ENCODE data around the gene AK2. TPM values are rescaled to one million over a fixed set of nuclear protein-coding genes. Genes with fewer than 3 reads are reported as not detected.

AK2 gene
- total and polyA plus RNA-seq, 2 donors (not counting 1 experiment from before 2014, with no cell fraction given): 66.8 to 109 TPM

DNA sequence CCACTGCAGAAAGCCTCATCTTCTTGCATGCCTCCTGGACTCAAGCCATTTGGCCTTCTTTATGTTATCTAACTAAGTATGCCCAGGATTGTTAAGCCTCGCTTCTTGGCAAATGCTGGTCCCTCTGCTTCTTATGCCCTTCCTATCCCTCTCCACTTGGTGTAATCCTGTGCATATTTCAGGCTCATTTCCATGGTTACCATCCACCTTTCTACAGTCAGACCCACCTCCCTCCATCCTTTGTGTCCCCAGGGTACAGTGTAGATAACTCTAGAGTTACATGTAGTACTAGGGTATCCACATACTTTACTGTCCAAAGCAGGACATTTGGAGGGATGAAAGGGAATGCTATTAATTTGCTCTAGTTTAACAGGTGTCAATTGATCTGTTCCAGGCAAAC, 65.5 kb downstream of the AK2 start:
- H3K4me3 Mint-ChIP-seq: no peak overlapping the region
- H3K9me3 Mint-ChIP-seq (ENCODE audit: insufficient read depth): no peaks in the 10 kb centered on the region
- WGBS (ENCODE audit: insufficient coverage): 100% methylated on average over 1 of the region's 1 CpG
- H3K27me3 Mint-ChIP-seq: peaks cover 20% of the 10 kb centered on the region
- Histone ChIP-seq H3K9me3 (ENCODE audit: control extremely low read depth in 1 of 3, control insufficient read depth in 2 of 3, insufficient read depth in 1 of 3, low read length in 2 of 3) (no peaks in the 10 kb centered on the region), H3K4me2 (replicated peaks; ENCODE audit: low read depth, low read length, poor library complexity, severe bottlenecking) (no peak overlapping the region), H4K20me1 (ENCODE audit: control insufficient read depth, insufficient read depth, low read length, poor library complexity, severe bottlenecking) (no peaks in the 10 kb centered on the region), H3K27me3 (replicated peaks in 1 of 4; ENCODE audit: control extremely low read depth in 1 of 4, control insufficient read depth in 3 of 4, insufficient read depth in 4 of 4, low read length in 3 of 4) (peaks cover 0 to 23% (median 18%) of the 10 kb centered on the region in 4 experiments), H3K27ac (ENCODE audit: low read length in 2 of 2) (no peak overlapping the region), H3K36me3 (replicated peaks in 1 of 2; ENCODE audit: control extremely low read depth in 1 of 2, control insufficient read depth in 1 of 2, extremely low read depth in 1 of 2, insufficient read depth in 2 of 2, low read length in 1 of 2) (no peaks in the 10 kb centered on the region), H3K9ac (ENCODE audit: low read length) (no peak overlapping the region), H2AFZ (ENCODE audit: insufficient read depth, low read depth, low read length, poor library complexity, severe bottlenecking) (no peak overlapping the region), H3K4me3 (ENCODE audit: control extremely low read depth in 1 of 5, extremely low read depth in 1 of 5, insufficient read depth in 1 of 5, low read depth in 2 of 5, low read length in 4 of 5) (no peak overlapping the region), H3K79me2 (ENCODE audit: control insufficient read depth, insufficient read depth, low read length) (no peaks in the 10 kb centered on the region), H3K4me1 (ENCODE audit: control insufficient read depth in 2 of 2, insufficient read depth in 2 of 2, low read length in 2 of 2) (peaks cover 9 to 10% of the 10 kb centered on the region in 2 donors)
- no peak for TF ChIP-seq EZH2 (IDR thresholded peaks at IDR 0.05; ENCODE audit: borderline replicate concordance, insufficient read depth, low read depth, low read length, poor library complexity, severe bottlenecking)
- TF ChIP-seq, protein P1, sequence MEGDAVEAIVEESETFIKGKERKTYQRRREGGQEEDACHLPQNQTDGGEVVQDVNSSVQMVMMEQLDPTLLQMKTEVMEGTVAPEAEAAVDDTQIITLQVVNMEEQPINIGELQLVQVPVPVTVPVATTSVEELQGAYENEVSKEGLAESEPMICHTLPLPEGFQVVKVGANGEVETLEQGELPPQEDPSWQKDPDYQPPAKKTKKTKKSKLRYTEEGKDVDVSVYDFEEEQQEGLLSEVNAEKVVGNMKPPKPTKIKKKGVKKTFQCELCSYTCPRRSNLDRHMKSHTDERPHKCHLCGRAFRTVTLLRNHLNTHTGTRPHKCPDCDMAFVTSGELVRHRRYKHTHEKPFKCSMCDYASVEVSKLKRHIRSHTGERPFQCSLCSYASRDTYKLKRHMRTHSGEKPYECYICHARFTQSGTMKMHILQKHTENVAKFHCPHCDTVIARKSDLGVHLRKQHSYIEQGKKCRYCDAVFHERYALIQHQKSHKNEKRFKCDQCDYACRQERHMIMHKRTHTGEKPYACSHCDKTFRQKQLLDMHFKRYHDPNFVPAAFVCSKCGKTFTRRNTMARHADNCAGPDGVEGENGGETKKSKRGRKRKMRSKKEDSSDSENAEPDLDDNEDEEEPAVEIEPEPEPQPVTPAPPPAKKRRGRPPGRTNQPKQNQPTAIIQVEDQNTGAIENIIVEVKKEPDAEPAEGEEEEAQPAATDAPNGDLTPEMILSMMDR (IDR thresholded peaks at IDR 0.05): no peak
- DNase-seq (no peak), ATAC-seq (ENCODE audit: low read depth) (no peak)
- ChIA-PET CTCF (interaction anchor here (0.8 to 1.1 kb wide), 2 partner anchors 13 to 22 kb away, joined by 3 read pairs; no protein-coding TSS in a partner anchor), POLR2A (interaction anchor here (3.5 kb wide), 1 partner anchor 10 kb away, joined by 14 read pairs; no protein-coding TSS in a partner anchor)
- intact Hi-C loops (cut with micrococcal nuclease): no loop called here
- H3K4me1 Mint-ChIP-seq: peaks cover 9% of the 10 kb centered on the region
- no peak overlapping the region for H3K27ac Mint-ChIP-seq

DNA sequence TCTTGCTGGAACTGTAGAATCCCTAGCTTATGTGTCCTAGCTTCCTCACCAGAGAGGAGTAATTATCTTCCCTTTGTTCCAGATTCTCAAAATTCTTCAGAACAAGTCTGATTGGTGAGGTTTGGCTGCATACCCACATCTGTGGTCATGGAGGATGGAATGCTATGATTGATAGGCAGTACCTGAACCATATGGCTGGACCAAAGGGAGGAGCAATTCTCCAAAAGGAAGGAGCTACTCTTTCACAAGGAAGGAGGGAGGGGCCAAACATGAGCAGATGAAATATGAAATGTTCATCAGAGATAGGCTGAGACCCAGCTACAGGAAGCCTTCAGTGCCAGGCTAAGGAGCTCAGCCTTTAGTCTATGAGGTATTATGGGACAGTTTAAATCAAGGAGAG, 67.1 kb downstream of the AK2 start:
- Histone ChIP-seq H3K9me3 (ENCODE audit: control extremely low read depth in 1 of 3, control insufficient read depth in 2 of 3, insufficient read depth in 1 of 3, low read length in 2 of 3) (peaks cover 0 to 6% (median 0%) of the 10 kb centered on the region in 3 donors), H3K4me1 (ENCODE audit: control insufficient read depth in 2 of 2, insufficient read depth in 2 of 2, low read length in 2 of 2) (peaks cover 9 to 16% of the 10 kb centered on the region in 2 donors), H3K27ac (ENCODE audit: low read length in 2 of 2) (no peak overlapping the region), H3K27me3 (replicated peaks in 1 of 4; ENCODE audit: control extremely low read depth in 1 of 4, control insufficient read depth in 3 of 4, insufficient read depth in 4 of 4, low read length in 3 of 4) (peaks cover 0 to 23% (median 18%) of the 10 kb centered on the region in 4 experiments), H3K9ac (ENCODE audit: low read length) (no peak overlapping the region), H4K20me1 (ENCODE audit: control insufficient read depth, insufficient read depth, low read length, poor library complexity, severe bottlenecking) (no peaks in the 10 kb centered on the region), H3K4me3 (ENCODE audit: control extremely low read depth in 1 of 5, extremely low read depth in 1 of 5, insufficient read depth in 1 of 5, low read depth in 2 of 5, low read length in 4 of 5) (no peak overlapping the region), H3K36me3 (replicated peaks in 1 of 2; ENCODE audit: control extremely low read depth in 1 of 2, control insufficient read depth in 1 of 2, extremely low read depth in 1 of 2, insufficient read depth in 2 of 2, low read length in 1 of 2) (no peaks in the 10 kb centered on the region), H3K4me2 (replicated peaks; ENCODE audit: low read depth, low read length, poor library complexity, severe bottlenecking) (no peak overlapping the region), H3K79me2 (ENCODE audit: control insufficient read depth, insufficient read depth, low read length) (no peaks in the 10 kb centered on the region), H2AFZ (ENCODE audit: insufficient read depth, low read depth, low read length, poor library complexity, severe bottlenecking) (no peak overlapping the region)
- DNase-seq: no peak
- Mint-ChIP-seq H3K9me3 (ENCODE audit: insufficient read depth) (no peaks in the 10 kb centered on the region), H3K4me3 (no peak overlapping the region), H3K4me1 (peaks cover 11% of the 10 kb centered on the region), H3K27ac (no peak overlapping the region), H3K27me3 (peaks cover 20% of the 10 kb centered on the region)
- POLR2A ChIA-PET: interaction anchor here (1.0 to 3.5 kb wide), 2 partner anchors 11 to 15 kb away, joined by 3 to 14 read pairs; no protein-coding TSS in a partner anchor
- TF ChIP-seq EZH2 (IDR thresholded peaks at IDR 0.05; ENCODE audit: borderline replicate concordance, insufficient read depth, low read depth, low read length, poor library complexity, severe bottlenecking): no peak
- TF ChIP-seq, protein P1 (IDR thresholded peaks at IDR 0.05): no peak
- intact Hi-C loops (cut with micrococcal nuclease): no loop called here
- CTCF ChIA-PET: interaction anchor here (1.4 kb wide), 1 partner anchor 35 kb away, joined by 4 read pairs; no protein-coding TSS in a partner anchor
- ATAC-seq (ENCODE audit: low read depth): no peak
